ENCODE data around the gene PLP2. TPM values are rescaled to one million over a fixed set of nuclear protein-coding genes. Genes with fewer than 3 reads are reported as not detected.
"Not testable (repeated sequence)": the region's sequence is repeated elsewhere in the genome, so short reads cannot be mapped to it uniquely, and the experiment has no call there.

The PLP2 gene
- polyA plus RNA-seq (2013): 111 TPM

GRCh38 chrX:49171752-49172279, at the start of gene PLP2:
TSS of gene PLP2 (plus strand) at chrX:49171898. CDS start at chrX:49172001, 103 bp downstream.
- H3K27ac ChIP-seq (ENCODE audit: insufficient read depth in 1 of 2, low read depth in 1 of 2, low read length in 2 of 2, poor library complexity in 1 of 2, severe bottlenecking in 2 of 2): peak within 1 kb of the TSS; percentile 2 to 66
- WGBS (ENCODE audit: insufficient coverage): 58% methylated on average over 29 of the region's 46 CpGs
- ChIA-PET POLR2A (interaction anchor here (0.6 to 0.7 kb wide), 2 partner anchors 10 to 23 kb away, joined by 3 read pairs; no protein-coding TSS in a partner anchor), CTCF (no interaction called here)
- peak within 1 kb of the TSS; percentile 39 to 82 (median 69) for H3K4me3 ChIP-seq (ENCODE audit: control insufficient read depth in 1 of 7, extremely low read depth in 1 of 7, insufficient read depth in 4 of 7, low read depth in 2 of 7, low read length in 6 of 7)
- H3K27me3 ChIP-seq (replicated peaks in 2 of 5; ENCODE audit: control insufficient read depth in 4 of 5, insufficient read depth in 5 of 5, low read length in 4 of 5): no peaks in the 10 kb centered on the region
- peaks cover 9 to 60% (median 33%) of the 10 kb centered on the region in 4 experiments for H3K4me1 ChIP-seq (ENCODE audit: control extremely low read depth in 1 of 4, control insufficient read depth in 4 of 4, insufficient read depth in 4 of 4, low read length in 3 of 4)
- peak in 2 of 3 donors; percentile 48 to 68 for DNase-seq
- H3K9me3 ChIP-seq (ENCODE audit: control extremely low read depth in 1 of 5, control insufficient read depth in 4 of 5, insufficient read depth in 2 of 5, low read depth in 1 of 5, low read length in 4 of 5): peaks cover 0 to 5% (median 0%) of the 10 kb centered on the region in 5 experiments
- H3K36me3 ChIP-seq (ENCODE audit: control insufficient read depth in 4 of 4, insufficient read depth in 4 of 4, low read length in 3 of 4): peaks cover 0 to 28% (median 6%) of the 10 kb centered on the region in 4 experiments

- peak overlapping the region; percentile 79 to 90 for H3K27ac ChIP-seq (ENCODE audit: insufficient read depth in 1 of 2, low read depth in 1 of 2, low read length in 2 of 2, poor library complexity in 1 of 2, severe bottlenecking in 2 of 2)
- POLR2A ChIA-PET: no interaction called here
- peaks cover 2 to 13% (median 7%) of the 10 kb centered on the region in 4 experiments for H3K36me3 ChIP-seq (ENCODE audit: control insufficient read depth in 4 of 4, insufficient read depth in 4 of 4, low read length in 3 of 4)
- 81% methylated on average over 3 of the region's 5 CpGs for WGBS (ENCODE audit: insufficient coverage)
- H3K4me1 ChIP-seq (ENCODE audit: control extremely low read depth in 1 of 4, control insufficient read depth in 4 of 4, insufficient read depth in 4 of 4, low read length in 3 of 4): peaks cover 0 to 15% (median 6%) of the 10 kb centered on the region in 4 experiments
- CTCF ChIA-PET: interaction anchor here (0.6 to 1.7 kb wide), 6 partner anchors 8 to 41 kb away, joined by 3 to 6 read pairs (median 3); no protein-coding TSS in a partner anchor
- H3K4me3 ChIP-seq (ENCODE audit: control insufficient read depth in 1 of 7, extremely low read depth in 1 of 7, insufficient read depth in 4 of 7, low read depth in 2 of 7, low read length in 6 of 7): peak overlapping the region in 6 of 7 experiments; percentile 80 to 92 (median 84)
- H3K27me3 ChIP-seq (replicated peaks in 2 of 5; ENCODE audit: control insufficient read depth in 4 of 5, insufficient read depth in 5 of 5, low read length in 4 of 5): peaks cover 0 to 2% (median 0%) of the 10 kb centered on the region in 5 experiments
- DNase-seq: no peak
- H3K9me3 ChIP-seq (ENCODE audit: control extremely low read depth in 1 of 5, control insufficient read depth in 4 of 5, insufficient read depth in 2 of 5, low read depth in 1 of 5, low read length in 4 of 5): peaks cover 0 to 2% (median 0%) of the 10 kb centered on the region in 5 experiments
Measured at GRCh38 chrX:49122499-49122898, 49.2 kb upstream of the PLP2 start.

GRCh38 chrX:49127742-49128258, 43.9 kb upstream of the PLP2 start:
- H3K4me3 ChIP-seq (ENCODE audit: control insufficient read depth in 1 of 7, extremely low read depth in 1 of 7, insufficient read depth in 4 of 7, low read depth in 2 of 7, low read length in 6 of 7); H3K27ac ChIP-seq (ENCODE audit: insufficient read depth in 1 of 2, low read depth in 1 of 2, low read length in 2 of 2, poor library complexity in 1 of 2, severe bottlenecking in 2 of 2); H3K27me3 ChIP-seq (replicated peaks in 2 of 5; ENCODE audit: control insufficient read depth in 4 of 5, insufficient read depth in 5 of 5, low read length in 4 of 5); H3K36me3 ChIP-seq (ENCODE audit: control insufficient read depth in 4 of 4, insufficient read depth in 4 of 4, low read length in 3 of 4); H3K9me3 ChIP-seq (ENCODE audit: control extremely low read depth in 1 of 5, control insufficient read depth in 4 of 5, insufficient read depth in 2 of 5, low read depth in 1 of 5, low read length in 4 of 5); POLR2A ChIA-PET: not testable (repeated sequence)
- DNase-seq: peak in 2 of 3 donors; percentile 54 to 57
- WGBS (ENCODE audit: insufficient coverage): 77% methylated on average over 5 of the region's 13 CpGs
- CTCF ChIA-PET: interaction anchor here (0.7 to 1.5 kb wide), 3 partner anchors 23 to 50 kb away, joined by 3 to 5 read pairs (median 3); no protein-coding TSS in a partner anchor
- peaks cover 2 to 12% (median 3%) of the 10 kb centered on the region in 4 experiments for H3K4me1 ChIP-seq (ENCODE audit: control extremely low read depth in 1 of 4, control insufficient read depth in 4 of 4, insufficient read depth in 4 of 4, low read length in 3 of 4)

GRCh38 chrX:49129427-49129826, 42.3 kb upstream of the PLP2 start:
- 49% methylated on average over 4 of the region's 4 CpGs for WGBS (ENCODE audit: insufficient coverage)
- H3K36me3 ChIP-seq (ENCODE audit: control insufficient read depth in 4 of 4, insufficient read depth in 4 of 4, low read length in 3 of 4): no peaks in the 10 kb centered on the region
- DNase-seq: peak in 2 of 3 donors; percentile 51 to 57
- H3K4me3 ChIP-seq (ENCODE audit: control insufficient read depth in 1 of 7, extremely low read depth in 1 of 7, insufficient read depth in 4 of 7, low read depth in 2 of 7, low read length in 6 of 7): no peak overlapping the region
- H3K27ac ChIP-seq (ENCODE audit: insufficient read depth in 1 of 2, low read depth in 1 of 2, low read length in 2 of 2, poor library complexity in 1 of 2, severe bottlenecking in 2 of 2): no peak overlapping the region
- no peaks in the 10 kb centered on the region for H3K27me3 ChIP-seq (replicated peaks in 2 of 5; ENCODE audit: control insufficient read depth in 4 of 5, insufficient read depth in 5 of 5, low read length in 4 of 5)
- H3K4me1 ChIP-seq (ENCODE audit: control extremely low read depth in 1 of 4, control insufficient read depth in 4 of 4, insufficient read depth in 4 of 4, low read length in 3 of 4): peaks cover 0 to 3% (median under 1%) of the 10 kb centered on the region in 4 experiments
- H3K9me3 ChIP-seq (ENCODE audit: control extremely low read depth in 1 of 5, control insufficient read depth in 4 of 5, insufficient read depth in 2 of 5, low read depth in 1 of 5, low read length in 4 of 5): no peaks in the 10 kb centered on the region
- ChIA-PET CTCF (interaction anchor here (0.8 to 1.4 kb wide), 2 partner anchors 13 to 16 kb away, joined by 3 to 4 read pairs; no protein-coding TSS in a partner anchor), POLR2A (no interaction called here)

- H3K4me1 ChIP-seq (ENCODE audit: control extremely low read depth in 1 of 4, control insufficient read depth in 4 of 4, insufficient read depth in 4 of 4, low read length in 3 of 4); H3K4me3 ChIP-seq (ENCODE audit: control insufficient read depth in 1 of 7, extremely low read depth in 1 of 7, insufficient read depth in 4 of 7, low read depth in 2 of 7, low read length in 6 of 7); H3K9me3 ChIP-seq (ENCODE audit: control extremely low read depth in 1 of 5, control insufficient read depth in 4 of 5, insufficient read depth in 2 of 5, low read depth in 1 of 5, low read length in 4 of 5); H3K27ac ChIP-seq (ENCODE audit: insufficient read depth in 1 of 2, low read depth in 1 of 2, low read length in 2 of 2, poor library complexity in 1 of 2, severe bottlenecking in 2 of 2); DNase-seq; H3K27me3 ChIP-seq (replicated peaks in 2 of 5; ENCODE audit: control insufficient read depth in 4 of 5, insufficient read depth in 5 of 5, low read length in 4 of 5); H3K36me3 ChIP-seq (ENCODE audit: control insufficient read depth in 4 of 4, insufficient read depth in 4 of 4, low read length in 3 of 4); POLR2A ChIA-PET: not testable (repeated sequence)
- 93% methylated on average over 6 of the region's 7 CpGs for WGBS (ENCODE audit: insufficient coverage)
- CTCF ChIA-PET: interaction anchor here (0.7 to 1.0 kb wide), 2 partner anchors 10 to 12 kb away, joined by 3 to 4 read pairs; no protein-coding TSS in a partner anchor
Measured at GRCh38 chrX:49132275-49132674, 39.4 kb upstream of the PLP2 start.

GRCh38 chrX:49133759-49134158, 37.9 kb upstream of the PLP2 start:
- Histone ChIP-seq H3K27me3 (replicated peaks in 2 of 5; ENCODE audit: control insufficient read depth in 4 of 5, insufficient read depth in 5 of 5, low read length in 4 of 5) (no peaks in the 10 kb centered on the region), H3K36me3 (ENCODE audit: control insufficient read depth in 4 of 4, insufficient read depth in 4 of 4, low read length in 3 of 4) (no peaks in the 10 kb centered on the region), H3K4me1 (ENCODE audit: control extremely low read depth in 1 of 4, control insufficient read depth in 4 of 4, insufficient read depth in 4 of 4, low read length in 3 of 4) (peaks cover 0 to 3% (median under 1%) of the 10 kb centered on the region in 4 experiments), H3K4me3 (ENCODE audit: control insufficient read depth in 1 of 7, extremely low read depth in 1 of 7, insufficient read depth in 4 of 7, low read depth in 2 of 7, low read length in 6 of 7) (no peak overlapping the region), H3K27ac (ENCODE audit: insufficient read depth in 1 of 2, low read depth in 1 of 2, low read length in 2 of 2, poor library complexity in 1 of 2, severe bottlenecking in 2 of 2) (no peak overlapping the region), H3K9me3 (ENCODE audit: control extremely low read depth in 1 of 5, control insufficient read depth in 4 of 5, insufficient read depth in 2 of 5, low read depth in 1 of 5, low read length in 4 of 5) (peaks cover 0 to 4% (median under 1%) of the 10 kb centered on the region in 5 experiments)
- POLR2A ChIA-PET: no interaction called here
- no CpG with 5 or more reads among the region's 1 CpG for WGBS (ENCODE audit: insufficient coverage)
- no peak for DNase-seq
- CTCF ChIA-PET: interaction anchor here (0.7 to 2.0 kb wide), 2 partner anchors 12 to 49 kb away, joined by 4 to 7 read pairs; no protein-coding TSS in a partner anchor

- CTCF ChIA-PET: no interaction called here
Measured at GRCh38 chrX:49137492-49137891, 34.2 kb upstream of the PLP2 start.

More at GRCh38 chrX:49137492-49137891, 34.2 kb upstream of the PLP2 start:
- POLR2A ChIA-PET: interaction anchor here (0.7 kb wide), 1 partner anchor 20 kb away, joined by 3 read pairs; no protein-coding TSS in a partner anchor
- 100% methylated on average over 1 of the region's 1 CpG for WGBS (ENCODE audit: insufficient coverage)
- no peak overlapping the region for H3K4me3 ChIP-seq (ENCODE audit: control insufficient read depth in 1 of 7, extremely low read depth in 1 of 7, insufficient read depth in 4 of 7, low read depth in 2 of 7, low read length in 6 of 7)
- peaks cover 0 to 13% (median 5%) of the 10 kb centered on the region in 4 experiments for H3K36me3 ChIP-seq (ENCODE audit: control insufficient read depth in 4 of 4, insufficient read depth in 4 of 4, low read length in 3 of 4)
- H3K27ac ChIP-seq (ENCODE audit: insufficient read depth in 1 of 2, low read depth in 1 of 2, low read length in 2 of 2, poor library complexity in 1 of 2, severe bottlenecking in 2 of 2): no peak overlapping the region
- peaks cover 0 to under 1% (median 0%) of the 10 kb centered on the region in 4 experiments for H3K4me1 ChIP-seq (ENCODE audit: control extremely low read depth in 1 of 4, control insufficient read depth in 4 of 4, insufficient read depth in 4 of 4, low read length in 3 of 4)
- no peak for DNase-seq
- H3K9me3 ChIP-seq (ENCODE audit: control extremely low read depth in 1 of 5, control insufficient read depth in 4 of 5, insufficient read depth in 2 of 5, low read depth in 1 of 5, low read length in 4 of 5): peaks cover 0 to 22% (median 15%) of the 10 kb centered on the region in 5 experiments
- H3K27me3 ChIP-seq (replicated peaks in 2 of 5; ENCODE audit: control insufficient read depth in 4 of 5, insufficient read depth in 5 of 5, low read length in 4 of 5): no peaks in the 10 kb centered on the region

Measured in common myeloid progenitor, CD34-positive (primary cell).